DMS79 (cell line): ENCODE results near the gene RPS6KA5.

ENCODE experiments used
- DNase-seq: peaks from one replicate; lab custom pipeline; 2025; lab: John Stamatoyannopoulos, UW

Gene RPS6KA5

DNA sequence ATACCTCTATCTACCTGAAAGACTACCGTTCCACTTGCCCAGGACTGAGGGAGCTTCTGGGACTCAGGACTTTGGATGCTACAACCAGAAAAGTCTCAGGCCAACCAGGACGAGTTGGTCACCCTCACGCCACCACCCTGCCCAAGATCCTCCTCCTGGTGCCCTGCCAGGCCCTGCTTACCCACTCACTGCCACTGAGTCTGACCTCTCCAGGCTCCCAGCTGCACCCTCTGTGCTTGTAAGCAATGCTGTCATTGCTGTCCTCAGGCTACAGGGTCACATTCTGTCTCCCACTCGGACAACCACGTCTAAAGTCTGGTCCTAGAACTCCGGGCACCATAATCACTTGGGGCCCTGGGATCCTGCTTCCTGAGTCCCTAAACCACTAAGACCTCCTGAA lies 253.4 kb downstream of the RPS6KA5 start:
- no peak for DNase-seq

DNA sequence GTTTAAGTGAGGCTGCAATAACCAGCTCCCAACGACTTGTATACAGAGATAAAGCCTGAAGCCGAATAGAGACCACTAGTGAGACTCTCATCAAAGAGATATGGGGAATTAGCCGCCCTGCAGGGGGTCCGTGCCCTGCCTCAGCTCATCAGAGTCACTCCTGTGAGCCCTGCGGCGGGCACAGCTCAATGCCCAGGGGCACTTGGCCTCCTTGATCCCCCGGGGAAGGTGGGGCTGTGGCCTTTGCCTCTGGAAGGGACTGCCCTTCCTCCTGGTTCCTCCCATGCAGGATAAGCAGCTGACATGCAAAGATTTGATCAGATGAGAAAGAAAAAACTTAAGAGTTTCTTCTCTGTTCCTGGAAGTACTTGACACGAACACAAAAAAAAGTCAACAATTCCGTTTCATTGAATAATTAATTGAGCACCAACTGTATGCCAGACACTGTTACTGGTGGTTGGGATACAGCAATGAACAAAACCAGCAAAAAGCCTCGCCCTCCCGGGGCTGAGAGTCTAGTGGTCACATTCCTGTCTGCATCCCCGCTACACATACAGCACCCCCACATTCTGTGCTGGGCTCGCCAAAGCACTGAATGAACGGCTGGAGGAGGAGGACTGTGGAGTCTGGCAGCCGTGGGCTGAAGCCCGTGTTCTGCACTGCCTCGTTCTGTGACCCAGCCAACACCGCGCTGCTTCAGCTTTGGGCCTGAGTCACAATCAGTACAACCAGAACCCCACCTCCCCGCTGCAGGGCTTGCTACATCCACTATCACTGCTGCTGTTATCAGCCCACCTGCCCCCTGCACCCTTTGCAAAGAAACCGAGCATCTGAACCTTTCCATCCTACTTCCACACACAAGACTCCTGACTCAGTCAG lies 254.5 kb downstream of the RPS6KA5 start:
- no peak for DNase-seq

DNA sequence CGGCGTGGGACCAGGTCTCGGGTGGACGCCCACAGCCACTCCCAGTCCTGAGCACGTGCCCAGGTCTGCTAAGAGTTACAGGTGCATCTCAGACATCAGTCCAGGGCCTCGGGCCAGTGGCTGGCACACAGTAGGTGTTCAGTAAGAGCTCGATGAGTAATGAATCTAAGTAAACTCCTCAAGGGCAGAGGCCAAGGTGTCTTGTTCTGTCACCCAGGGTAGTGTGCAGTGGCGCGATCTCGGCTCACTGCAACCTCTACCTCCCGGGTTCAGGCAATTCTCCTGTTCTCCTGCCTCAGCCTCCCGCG lies 255.4 kb downstream of the RPS6KA5 start:
- DNase-seq: no peak

DNA sequence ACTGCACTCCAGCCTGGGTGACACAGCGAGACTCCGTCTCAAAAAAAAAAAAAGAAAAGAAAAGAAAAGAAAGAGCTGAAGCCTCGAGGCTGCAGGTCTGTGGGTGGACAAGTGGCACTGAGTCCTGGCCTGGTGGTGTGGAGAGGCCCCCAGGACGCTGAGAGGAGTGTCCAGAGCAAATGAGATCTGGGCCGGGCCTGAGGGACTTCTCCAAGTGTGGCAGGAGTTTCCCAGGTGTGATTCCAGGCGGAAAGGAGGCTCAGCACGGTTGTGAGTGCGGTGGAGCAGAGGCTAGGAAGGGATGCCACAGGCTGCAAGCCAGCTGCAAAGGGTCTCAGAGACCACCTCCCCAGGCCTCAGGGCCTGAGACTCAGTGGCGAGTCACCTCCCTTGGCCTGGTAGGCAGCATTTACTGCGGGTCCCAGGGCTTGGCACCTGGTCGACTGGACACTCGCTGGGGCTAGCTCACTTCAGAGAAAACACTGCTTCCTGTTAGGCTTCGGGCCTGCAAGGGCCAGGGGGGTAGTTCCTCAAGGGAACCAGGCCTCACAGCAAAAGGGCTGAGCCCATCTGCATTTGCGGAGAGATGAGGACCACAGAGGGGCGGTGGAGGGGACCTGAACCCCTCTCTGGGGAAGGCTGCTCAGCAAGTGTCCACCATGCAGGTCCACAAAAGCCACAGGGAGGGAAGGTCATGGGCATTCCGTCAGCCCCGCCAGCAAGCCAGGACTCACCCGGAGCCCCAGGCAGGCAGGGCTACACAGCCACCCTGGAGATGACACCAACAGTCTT lies 256.0 kb downstream of the RPS6KA5 start:
- DNase-seq: no peak

DNA sequence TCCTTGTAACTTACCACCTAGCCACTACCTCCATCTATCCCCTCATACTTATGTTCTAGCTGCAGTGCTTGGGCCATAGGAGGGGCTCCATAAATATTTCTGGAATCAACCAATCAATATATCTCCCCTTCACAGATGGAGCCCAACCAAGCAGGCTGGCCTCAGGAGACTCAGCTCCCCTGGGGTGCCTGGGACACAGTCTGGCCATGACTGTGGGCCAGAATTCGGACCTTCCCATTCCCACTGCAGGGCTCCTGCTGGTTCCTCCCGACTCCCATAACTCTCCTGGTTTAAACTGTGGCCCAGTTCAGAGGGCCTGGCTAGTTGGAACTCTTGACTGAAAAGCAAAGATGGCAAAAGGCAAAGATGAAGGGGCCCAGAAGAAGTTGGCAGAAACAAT lies 257.2 kb downstream of the RPS6KA5 start:
- no peak for DNase-seq

DNA sequence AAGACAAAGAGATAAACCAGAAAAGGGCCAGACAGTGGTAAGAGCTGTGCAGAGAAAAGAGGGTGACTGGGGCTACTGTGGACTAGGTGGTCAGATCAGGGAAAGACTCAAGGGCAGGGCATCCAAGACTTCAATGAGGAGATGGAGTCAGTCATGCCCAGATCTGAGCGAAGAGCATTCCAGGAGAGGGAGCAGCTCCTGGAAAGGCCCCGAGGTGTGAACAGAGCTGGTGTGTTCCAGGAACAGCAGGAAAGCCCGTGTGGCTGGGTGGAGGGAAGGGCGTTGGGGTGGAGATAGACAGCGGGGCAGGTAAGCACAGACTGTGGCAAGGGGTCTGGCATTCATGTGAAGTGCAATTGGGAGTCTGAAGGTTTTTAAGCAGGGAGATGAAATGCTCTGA lies 261.0 kb downstream of the RPS6KA5 start:
- no peak for DNase-seq

DNA sequence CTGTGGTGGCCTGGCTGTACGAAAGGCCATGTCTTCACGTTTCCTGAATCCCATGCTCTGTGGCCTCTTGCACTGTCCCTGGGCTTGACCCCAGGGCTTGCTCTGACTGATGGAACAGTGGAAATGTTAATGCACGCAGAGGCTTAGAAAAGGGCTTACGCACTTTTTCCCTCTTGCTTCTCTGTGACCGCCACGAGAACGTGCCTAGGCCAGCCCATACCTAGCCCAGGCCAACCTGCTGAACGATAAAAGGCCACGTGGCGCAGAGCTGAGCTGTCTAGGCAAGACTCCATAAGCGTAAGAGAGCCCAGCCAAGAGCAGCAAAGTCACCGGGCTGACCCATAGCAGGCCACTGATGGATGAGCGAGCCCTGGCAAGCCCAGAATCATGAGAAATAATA lies 262.5 kb downstream of the RPS6KA5 start:
- DNase-seq: no peak
